Natural killer cell (primary cell): Measurements from ENCODE around the gene CD177. TPM values are rescaled to one million over a fixed set of nuclear protein-coding genes. Genes with fewer than 3 reads are reported as not detected.

ENCODE experiments used
- ATAC-seq, 3 donors: fragments of 150-1000 bp in 2 of 3; fragments of 200-7000 bp in 1 of 3; cut with Tn5 transposase; 1 replicate in 1 of 3; 2 replicates in 2 of 3; pipeline ENCODE4 v1.10.0; 2021; ENCODE audit warnings: mild to moderate bottlenecking in 2 of 3, moderate library complexity in 2 of 3
- DNase-seq, 2 donors: peaks; one replicate each; pipeline versions ENCODE4 v3.0.0 to v3.0.0-alpha.2; 2013 to 2021; ENCODE audit warnings: mixed read lengths in 1 of 2
- H3K27ac ChIP-seq: one replicate; pipeline ENCODE4 v1.5.1; 2013; ENCODE audit warnings: mild to moderate bottlenecking, low read length
- H3K27me3 ChIP-seq: one replicate; pipeline ENCODE4 v1.6.1; 2013; ENCODE audit warnings: low read length; ENCODE audit not compliant: control insufficient read depth, insufficient read depth
- H3K36me3 ChIP-seq: one replicate; pipeline ENCODE4 v1.6.1; 2013; ENCODE audit warnings: low read length; ENCODE audit not compliant: control insufficient read depth, insufficient read depth
- H3K4me1 ChIP-seq: one replicate; pipeline ENCODE4 v1.6.1; 2013; ENCODE audit warnings: low read length; ENCODE audit not compliant: control insufficient read depth, insufficient read depth
- H3K4me3 ChIP-seq: one replicate; pipeline ENCODE4 v1.5.1; 2013; ENCODE audit warnings: low read length
- H3K9me3 ChIP-seq: one replicate; pipeline ENCODE4 v1.6.1; 2013; ENCODE audit warnings: low read length; ENCODE audit not compliant: control insufficient read depth, insufficient read depth
- H3K27ac Mint-ChIP-seq, 2 donors: one replicate each; pipeline ENCODE4 v1.8.0; 2022; ENCODE audit warnings: mild to moderate bottlenecking in 2 of 2, mixed read lengths in 2 of 2, moderate library complexity in 1 of 2
- H3K27me3 Mint-ChIP-seq, 2 donors: one replicate each; pipeline ENCODE4 v1.8.0; 2022; ENCODE audit warnings: low read depth in 2 of 2, mixed read lengths in 2 of 2
- H3K36me3 Mint-ChIP-seq: one replicate; pipeline ENCODE4 v1.8.0; 2022; ENCODE audit warnings: mixed read lengths
- H3K4me1 Mint-ChIP-seq, 2 donors: one replicate each; pipeline ENCODE4 v1.8.0; 2022; ENCODE audit warnings: mixed read lengths in 2 of 2
- H3K4me3 Mint-ChIP-seq: one replicate; pipeline ENCODE4 v1.8.0; 2022; ENCODE audit warnings: mild to moderate bottlenecking, moderate library complexity, mixed read lengths
- H3K9me3 Mint-ChIP-seq, 2 donors: one replicate each; pipeline ENCODE4 v1.8.0; 2022; ENCODE audit warnings: mixed read lengths in 2 of 2
- WGBS: methylation state at CpG from one replicate; pipeline ENCODE4 v1.1.7; 2013; ENCODE audit warnings: missing lambda C conversion rate; ENCODE audit not compliant: insufficient coverage; 5-methylcytosine and 5-hydroxymethylcytosine counted together
- intact Hi-C: fragments of 100-400 bp; cut with micrococcal nuclease; formaldehyde crosslinking; loops from one replicate; pipeline ENCODE4 v1.14.2; 2022
- total RNA-seq, 4 donors: library from RNA; stranded (reverse); fragments of 120-200 nt in 1 of 4; gene quantifications; one replicate each; pipeline versions ENCODE4 v1.2.3 to v1.2.4, GENCODE V29; 2013 to 2022
- TF ChIP-seq, protein P1 (sequence below): fragments of 200-600 bp; IDR thresholded peaks from one replicate; pipeline ENCODE4 v1.8.0; 2022; ENCODE audit warnings: antibody characterized with exemption

The CD177 gene, protein sequence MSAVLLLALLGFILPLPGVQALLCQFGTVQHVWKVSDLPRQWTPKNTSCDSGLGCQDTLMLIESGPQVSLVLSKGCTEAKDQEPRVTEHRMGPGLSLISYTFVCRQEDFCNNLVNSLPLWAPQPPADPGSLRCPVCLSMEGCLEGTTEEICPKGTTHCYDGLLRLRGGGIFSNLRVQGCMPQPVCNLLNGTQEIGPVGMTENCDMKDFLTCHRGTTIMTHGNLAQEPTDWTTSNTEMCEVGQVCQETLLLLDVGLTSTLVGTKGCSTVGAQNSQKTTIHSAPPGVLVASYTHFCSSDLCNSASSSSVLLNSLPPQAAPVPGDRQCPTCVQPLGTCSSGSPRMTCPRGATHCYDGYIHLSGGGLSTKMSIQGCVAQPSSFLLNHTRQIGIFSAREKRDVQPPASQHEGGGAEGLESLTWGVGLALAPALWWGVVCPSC
- not detected for total RNA-seq
- not detected for total RNA-seq (2013)

DNA sequence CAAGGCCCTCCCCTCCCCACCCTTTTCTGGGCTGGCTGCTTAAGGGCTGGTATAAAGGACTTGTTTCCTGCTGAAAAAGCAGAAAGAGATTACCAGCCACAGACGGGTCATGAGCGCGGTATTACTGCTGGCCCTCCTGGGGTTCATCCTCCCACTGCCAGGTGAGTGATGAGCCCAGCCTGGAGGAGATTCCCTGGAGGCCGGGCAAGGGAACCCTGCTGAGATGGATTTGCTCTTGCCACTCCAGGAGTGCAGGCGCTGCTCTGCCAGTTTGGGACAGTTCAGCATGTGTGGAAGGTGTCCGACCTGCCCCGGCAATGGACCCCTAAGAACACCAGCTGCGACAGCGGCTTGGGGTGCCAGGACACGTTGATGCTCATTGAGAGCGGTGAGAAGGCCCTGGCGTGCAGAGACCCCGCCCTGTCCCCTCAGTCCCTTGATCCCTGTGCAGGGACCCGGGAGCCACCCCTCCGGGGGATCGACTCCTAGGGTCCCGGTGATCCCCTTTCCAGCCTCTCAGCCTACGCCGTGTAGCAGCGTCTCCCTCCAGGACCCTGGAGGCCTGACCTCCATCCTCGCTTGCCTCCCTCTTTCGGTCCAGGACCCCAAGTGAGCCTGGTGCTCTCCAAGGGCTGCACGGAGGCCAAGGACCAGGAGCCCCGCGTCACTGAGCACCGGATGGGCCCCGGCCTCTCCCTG lies at the start of gene CD177:
CD177 (plus strand) TSS at position 81 of the 699 bp plus-strand sequence; CDS start at position 110, 29 bp downstream.
- Mint-ChIP-seq H3K36me3 (no peaks in the 10 kb centered on the region), H3K27me3 (peaks cover 7 to 8% of the 10 kb centered on the region in 2 donors), H3K4me3 (no peak within 1 kb of the TSS), H3K4me1 (no peaks in the 10 kb centered on the region), H3K27ac (no peak within 1 kb of the TSS), H3K9me3 (no peaks in the 10 kb centered on the region)
- TF ChIP-seq, protein P1, sequence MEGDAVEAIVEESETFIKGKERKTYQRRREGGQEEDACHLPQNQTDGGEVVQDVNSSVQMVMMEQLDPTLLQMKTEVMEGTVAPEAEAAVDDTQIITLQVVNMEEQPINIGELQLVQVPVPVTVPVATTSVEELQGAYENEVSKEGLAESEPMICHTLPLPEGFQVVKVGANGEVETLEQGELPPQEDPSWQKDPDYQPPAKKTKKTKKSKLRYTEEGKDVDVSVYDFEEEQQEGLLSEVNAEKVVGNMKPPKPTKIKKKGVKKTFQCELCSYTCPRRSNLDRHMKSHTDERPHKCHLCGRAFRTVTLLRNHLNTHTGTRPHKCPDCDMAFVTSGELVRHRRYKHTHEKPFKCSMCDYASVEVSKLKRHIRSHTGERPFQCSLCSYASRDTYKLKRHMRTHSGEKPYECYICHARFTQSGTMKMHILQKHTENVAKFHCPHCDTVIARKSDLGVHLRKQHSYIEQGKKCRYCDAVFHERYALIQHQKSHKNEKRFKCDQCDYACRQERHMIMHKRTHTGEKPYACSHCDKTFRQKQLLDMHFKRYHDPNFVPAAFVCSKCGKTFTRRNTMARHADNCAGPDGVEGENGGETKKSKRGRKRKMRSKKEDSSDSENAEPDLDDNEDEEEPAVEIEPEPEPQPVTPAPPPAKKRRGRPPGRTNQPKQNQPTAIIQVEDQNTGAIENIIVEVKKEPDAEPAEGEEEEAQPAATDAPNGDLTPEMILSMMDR, result no peak
- no peaks in the 10 kb centered on the region for H3K36me3 ChIP-seq
- WGBS, result 62% methylated on average over 27 of the region's 27 CpGs
- no peak within 1 kb of the TSS for H3K27ac ChIP-seq
- DNase-seq (no peak), ATAC-seq (no peak)
- H3K4me3 ChIP-seq, result no peak within 1 kb of the TSS
- H3K9me3 ChIP-seq, result no peaks in the 10 kb centered on the region
- H3K27me3 ChIP-seq, result peaks cover 3% of the 10 kb centered on the region
- H3K4me1 ChIP-seq, result no peaks in the 10 kb centered on the region
- intact Hi-C loops, result no loop called here

DNA sequence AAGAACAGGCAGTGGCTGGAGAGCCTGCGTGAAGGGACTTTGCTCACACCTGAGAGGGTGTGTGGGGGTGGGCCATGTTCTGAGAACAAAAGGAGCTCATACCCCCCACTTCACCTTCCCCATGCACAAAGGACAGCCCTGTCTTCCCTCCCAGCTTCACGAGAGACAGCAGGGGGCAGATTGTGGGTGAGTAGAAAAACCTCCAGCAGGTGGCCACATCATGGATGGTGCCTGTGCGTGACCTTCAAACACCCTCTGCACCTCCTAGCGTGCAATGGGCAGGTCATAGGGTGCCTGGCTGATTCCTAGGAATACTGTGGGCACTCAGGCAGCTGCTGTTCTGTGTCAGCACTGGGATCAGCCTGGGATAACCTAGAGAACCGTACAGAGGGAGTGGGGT lies 47.8 kb upstream of the CD177 start:
- 74% methylated on average over 3 of the region's 5 CpGs for WGBS
- H3K27me3 Mint-ChIP-seq, result peaks cover 7 to 13% of the 10 kb centered on the region in 2 donors
- no peaks in the 10 kb centered on the region for H3K9me3 Mint-ChIP-seq
- H3K4me3 Mint-ChIP-seq, result no peak overlapping the region
- intact Hi-C loops, result no loop called here
- H3K27ac Mint-ChIP-seq, result no peak overlapping the region
- ATAC-seq (no peak), DNase-seq (peak in 1 of 2 donors; percentile 6)
- H3K27me3 ChIP-seq, result no peaks in the 10 kb centered on the region
- H3K9me3 ChIP-seq, result no peaks in the 10 kb centered on the region
- H3K36me3 ChIP-seq, result no peaks in the 10 kb centered on the region
- H3K27ac ChIP-seq, result no peak overlapping the region
- TF ChIP-seq, protein P1, result no peak
- H3K4me1 Mint-ChIP-seq, result no peaks in the 10 kb centered on the region
- H3K36me3 Mint-ChIP-seq, result no peaks in the 10 kb centered on the region
- H3K4me3 ChIP-seq, result no peak overlapping the region
- H3K4me1 ChIP-seq, result no peaks in the 10 kb centered on the region

DNA sequence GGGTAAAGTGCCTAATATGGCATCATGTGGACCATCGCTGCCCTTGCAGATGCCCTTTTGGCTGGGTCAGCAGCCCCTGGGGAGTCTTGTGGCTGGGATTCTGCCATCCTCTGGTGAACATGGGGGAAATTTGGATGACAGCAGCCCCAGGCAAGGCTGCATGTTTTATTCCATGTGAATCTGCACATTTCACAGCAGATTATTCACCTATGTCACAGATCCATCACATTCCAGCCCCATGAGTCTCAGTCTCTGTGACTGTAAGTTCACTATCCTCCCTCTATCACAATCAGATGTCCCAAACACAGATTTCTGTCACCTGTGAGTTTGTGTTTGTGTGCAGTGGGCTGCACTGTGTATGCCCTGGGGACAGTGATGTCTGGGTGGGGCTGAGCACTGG lies 47.4 kb upstream of the CD177 start:
- no peak for DNase-seq
- ATAC-seq, result no peak
- 89% methylated on average over 1 of the region's 1 CpG for WGBS
- Mint-ChIP-seq H3K4me3 (no peak overlapping the region), H3K27ac (no peak overlapping the region), H3K27me3 (peaks cover 7 to 15% of the 10 kb centered on the region in 2 donors), H3K36me3 (no peaks in the 10 kb centered on the region), H3K9me3 (no peaks in the 10 kb centered on the region), H3K4me1 (no peaks in the 10 kb centered on the region)
- Histone ChIP-seq H3K4me1 (no peaks in the 10 kb centered on the region), H3K27ac (no peak overlapping the region), H3K27me3 (no peaks in the 10 kb centered on the region), H3K4me3 (no peak overlapping the region), H3K36me3 (no peaks in the 10 kb centered on the region), H3K9me3 (no peaks in the 10 kb centered on the region)
- intact Hi-C loops, result no loop called here
- TF ChIP-seq, protein P1, result no peak
